Measurements from ENCODE around the gene NUP214. TPM values are rescaled to one million over a fixed set of nuclear protein-coding genes. Genes with fewer than 3 reads are reported as not detected.

NUP214 gene
- total RNA-seq, 1 experiment from 2014 or later = 34.9 TPM

- H3K27ac ChIP-seq (ENCODE audit: low read length) = no peak overlapping the region
- BruUV-seq (replicated peaks) = no TSS peak
- no peak overlapping the region for H3K4me3 ChIP-seq (ENCODE audit: low read depth in 2 of 2, low read length in 2 of 2)
- intact Hi-C loops (cut with micrococcal nuclease; ENCODE audit: unreplicated experiment) (no loop called here), in situ Hi-C loops (cut with HindIII; ENCODE audit: low pct_unique_long_range_greater_than_20kb, low sequenced_read_pairs) (no loop called here)
- H3K4me1 ChIP-seq (ENCODE audit: control insufficient read depth, insufficient read depth, low read length) = no peaks in the 10 kb centered on the region
- H3K27me3 ChIP-seq (ENCODE audit: control insufficient read depth, insufficient read depth, low read length) = no peaks in the 10 kb centered on the region
- DNase-seq (ENCODE audit: low read depth, low spot score) = no peak
- POLR2A ChIA-PET = no interaction called here
- TF ChIP-seq REST (IDR thresholded peaks at IDR 0.05; ENCODE audit: insufficient read depth in 1 of 2, low read depth in 2 of 2, low read length in 1 of 2) = no peak
- no peak for TF ChIP-seq POLR2AphosphoS5 (IDR thresholded peaks at IDR 0.05; ENCODE audit: low read depth, low read length)
- no peak for TF ChIP-seq SIN3A (IDR thresholded peaks at IDR 0.05; ENCODE audit: borderline replicate concordance, insufficient read depth, low read depth, low read length)
- no peak for TF ChIP-seq CTCF (IDR thresholded peaks at IDR 0.05)
- no peak for TF ChIP-seq TCF7L2 (IDR thresholded peaks at IDR 0.05; ENCODE audit: low read depth, low read length)
- peaks cover 2% of the 10 kb centered on the region; the same call in 1 of the 2 replicates for H3K36me3 ChIP-seq (ENCODE audit: control insufficient read depth, insufficient read depth, low read length)
- no peaks in the 10 kb centered on the region for H3K9me3 ChIP-seq (ENCODE audit: control insufficient read depth, insufficient read depth, low read depth, low read length)
- ATAC-seq = no peak
- CTCF ChIA-PET = no interaction called here
Observed at GRCh38 chr9:131173995-131174394, 48.6 kb downstream of the NUP214 start.

GRCh38 chr9:131174681-131175239 is 49.4 kb downstream of the NUP214 start:
- Histone ChIP-seq H3K27ac (ENCODE audit: low read length) (no peak overlapping the region), H3K36me3 (ENCODE audit: control insufficient read depth, insufficient read depth, low read length) (peaks cover 2% of the 10 kb centered on the region; the same call in 1 of the 2 replicates), H3K9me3 (ENCODE audit: control insufficient read depth, insufficient read depth, low read depth, low read length) (no peaks in the 10 kb centered on the region), H3K27me3 (ENCODE audit: control insufficient read depth, insufficient read depth, low read length) (no peaks in the 10 kb centered on the region), H3K4me3 (ENCODE audit: low read depth in 2 of 2, low read length in 2 of 2) (no peak overlapping the region), H3K4me1 (ENCODE audit: control insufficient read depth, insufficient read depth, low read length) (no peaks in the 10 kb centered on the region)
- no TSS peak for BruUV-seq (replicated peaks)
- intact Hi-C loops (cut with micrococcal nuclease; ENCODE audit: unreplicated experiment) (no loop called here), in situ Hi-C loops (cut with HindIII; ENCODE audit: low pct_unique_long_range_greater_than_20kb, low sequenced_read_pairs) (no loop called here)
- ChIA-PET POLR2A (no interaction called here), CTCF (no interaction called here)
- TF ChIP-seq CTCF (IDR thresholded peaks at IDR 0.05) = no peak
- no peak for TF ChIP-seq REST (IDR thresholded peaks at IDR 0.05; ENCODE audit: insufficient read depth in 1 of 2, low read depth in 2 of 2, low read length in 1 of 2)
- no peak for DNase-seq (ENCODE audit: low read depth, low spot score)
- ATAC-seq = no peak

Data from Panc1 (cell line).